ENCODE results near the gene SCD.
A peak's percentile ranks its signal among the peaks of the same experiment; 100 is the strongest.
"Not testable (repeated sequence)": the region's sequence is repeated elsewhere in the genome, so short reads cannot be mapped to it uniquely, and the experiment has no call there.

The SCD gene

DNA sequence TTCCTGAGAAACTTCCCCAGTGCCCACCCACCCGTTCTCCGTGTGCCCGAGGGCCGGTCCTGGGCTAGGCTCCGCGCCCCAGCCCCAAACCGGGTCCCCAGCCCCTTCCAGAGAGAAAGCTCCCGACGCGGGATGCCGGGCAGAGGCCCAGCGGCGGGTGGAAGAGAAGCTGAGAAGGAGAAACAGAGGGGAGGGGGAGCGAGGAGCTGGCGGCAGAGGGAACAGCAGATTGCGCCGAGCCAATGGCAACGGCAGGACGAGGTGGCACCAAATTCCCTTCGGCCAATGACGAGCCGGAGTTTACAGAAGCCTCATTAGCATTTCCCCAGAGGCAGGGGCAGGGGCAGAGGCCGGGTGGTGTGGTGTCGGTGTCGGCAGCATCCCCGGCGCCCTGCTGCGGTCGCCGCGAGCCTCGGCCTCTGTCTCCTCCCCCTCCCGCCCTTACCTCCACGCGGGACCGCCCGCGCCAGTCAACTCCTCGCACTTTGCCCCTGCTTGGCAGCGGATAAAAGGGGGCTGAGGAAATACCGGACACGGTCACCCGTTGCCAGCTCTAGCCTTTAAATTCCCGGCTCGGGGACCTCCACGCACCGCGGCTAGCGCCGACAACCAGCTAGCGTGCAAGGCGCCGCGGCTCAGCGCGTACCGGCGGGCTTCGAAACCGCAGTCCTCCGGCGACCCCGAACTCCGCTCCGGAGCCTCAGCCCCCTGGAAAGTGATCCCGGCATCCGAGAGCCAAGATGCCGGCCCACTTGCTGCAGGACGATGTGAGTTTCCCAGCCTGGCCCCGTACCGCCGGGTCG, at the start of gene SCD:
TSS of gene SCD (plus strand) at position 469 of the 803 bp plus-strand sequence. CDS start at position 741, 272 bp downstream.
- peak; percentile 50 to 68 for DNase-seq

DNA sequence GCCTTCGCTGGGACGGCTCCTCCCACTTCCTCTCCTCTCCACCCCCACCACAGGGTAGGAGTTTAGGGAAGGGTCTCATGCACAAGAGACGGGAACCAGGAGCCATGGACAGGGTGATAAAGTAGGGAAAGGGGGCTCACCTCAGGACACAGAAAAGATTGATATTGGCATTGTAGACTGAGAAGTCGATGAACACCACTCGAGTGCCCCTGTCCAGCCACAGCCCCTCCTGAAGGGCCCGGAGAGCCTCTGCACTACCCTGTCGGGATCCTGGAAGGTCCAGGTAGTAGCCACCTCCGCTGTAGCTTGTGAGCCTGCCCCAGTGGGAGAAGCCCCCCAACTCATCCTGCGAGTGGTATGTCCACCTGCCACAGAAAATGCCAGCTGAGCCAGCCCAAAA, 49.8 kb upstream of the SCD start:
- DNase-seq: no peak

DNA sequence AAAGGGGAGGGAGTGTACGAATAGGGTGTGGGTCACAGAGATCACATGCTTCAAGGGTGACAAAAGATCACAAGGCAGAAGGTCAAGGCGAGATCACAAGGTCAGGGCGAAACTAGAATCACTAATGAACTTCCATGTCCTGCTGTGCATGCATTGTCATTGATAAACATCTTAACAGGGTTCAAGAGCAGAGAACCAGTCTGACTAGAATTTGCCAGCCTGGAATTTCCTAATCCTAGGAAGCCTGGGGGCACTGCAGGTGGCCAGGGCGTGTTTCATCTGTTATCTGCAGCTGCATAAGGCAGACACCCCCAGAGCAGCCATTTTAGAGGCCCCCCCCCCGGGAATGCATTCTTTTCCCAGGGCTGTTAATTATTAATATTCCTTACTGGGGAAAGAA, 45.9 kb upstream of the SCD start:
- not testable (repeated sequence) for DNase-seq

DNA sequence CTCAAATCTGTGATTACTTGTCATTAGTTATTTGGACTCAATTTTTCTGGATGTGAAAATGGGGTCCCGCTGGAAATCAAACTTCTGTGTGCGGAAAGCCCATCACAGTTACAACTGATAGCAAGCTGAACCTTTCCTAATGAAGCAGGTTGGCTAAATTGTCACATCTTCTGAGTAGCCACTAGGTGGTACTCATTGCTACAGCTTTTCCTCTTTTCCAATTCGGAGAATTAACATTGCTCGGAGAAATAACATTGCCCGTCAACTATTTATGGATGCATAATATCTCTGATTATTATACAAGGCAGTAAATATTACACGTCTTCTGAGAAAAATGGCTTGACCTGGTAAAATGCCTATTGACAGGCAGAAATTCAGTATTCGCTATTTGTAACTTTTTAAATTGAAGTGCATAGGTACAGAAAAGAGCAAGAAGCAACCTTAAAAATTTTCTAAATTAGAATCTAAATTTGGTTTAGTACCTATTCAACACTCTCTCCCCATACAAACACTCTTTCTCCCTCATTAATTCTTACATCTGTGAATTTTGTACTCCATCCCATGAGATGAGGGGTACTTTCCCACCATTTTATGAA, 43.2 kb upstream of the SCD start:
- no peak for DNase-seq

DNA sequence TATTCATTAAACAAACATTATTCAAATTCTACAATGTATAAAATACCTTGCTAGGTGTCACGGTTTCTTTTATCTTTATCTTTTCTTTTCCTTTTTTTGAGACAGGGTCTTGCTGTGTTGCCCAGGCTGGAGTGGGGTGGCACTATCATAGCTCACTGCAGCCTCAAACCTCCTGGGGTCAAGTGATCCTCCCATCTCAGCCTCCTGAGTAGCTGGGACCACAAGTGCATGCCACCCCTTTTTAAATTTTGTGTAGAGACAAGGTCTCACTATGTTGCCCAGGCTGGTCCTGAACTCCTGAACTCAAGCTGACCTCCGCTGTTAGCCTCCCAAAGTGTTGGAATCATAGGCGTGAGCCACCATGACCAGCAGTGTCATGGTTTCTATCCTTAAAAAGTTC, 42.6 kb upstream of the SCD start:
- DNase-seq: no peak

DNA sequence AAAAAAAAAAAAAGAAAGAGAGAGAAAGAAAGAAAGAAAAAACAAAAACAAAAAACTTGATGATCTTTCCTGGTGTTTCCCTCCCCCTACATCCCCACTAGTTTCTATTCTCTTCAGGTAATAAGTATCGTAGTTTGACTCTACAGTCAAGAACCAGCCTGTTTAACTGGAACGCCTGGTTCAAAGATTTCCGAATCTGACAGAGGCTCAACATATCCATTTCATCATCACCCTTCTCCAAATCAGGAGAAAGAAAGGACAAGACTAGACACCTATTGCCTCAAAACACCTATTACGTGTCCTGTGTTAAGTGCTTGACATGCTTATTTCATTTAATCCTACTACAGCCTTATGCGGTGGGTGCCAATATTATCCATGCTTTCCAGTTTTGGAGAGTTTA, 40.2 kb upstream of the SCD start:
- DNase-seq: no peak

DNA sequence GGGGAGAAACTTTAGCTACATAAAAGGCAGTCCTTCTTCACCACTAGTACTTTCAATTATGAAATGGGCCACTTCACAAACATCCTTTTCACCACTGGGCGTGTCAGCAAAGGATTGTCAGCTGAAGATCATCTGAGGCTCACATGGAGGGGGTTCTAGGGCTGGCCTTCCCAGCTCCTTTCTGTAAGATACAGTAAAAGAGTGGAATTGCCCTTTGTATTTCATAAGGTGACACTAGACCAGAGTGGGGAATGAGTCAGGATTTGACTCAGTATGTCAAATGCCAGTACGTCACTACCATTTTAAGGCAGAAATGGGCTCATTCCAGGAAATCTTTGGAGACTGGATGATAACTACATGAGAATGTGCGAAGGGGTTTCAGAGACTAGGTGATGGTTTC, 39.3 kb upstream of the SCD start:
- no peak for DNase-seq

DNA sequence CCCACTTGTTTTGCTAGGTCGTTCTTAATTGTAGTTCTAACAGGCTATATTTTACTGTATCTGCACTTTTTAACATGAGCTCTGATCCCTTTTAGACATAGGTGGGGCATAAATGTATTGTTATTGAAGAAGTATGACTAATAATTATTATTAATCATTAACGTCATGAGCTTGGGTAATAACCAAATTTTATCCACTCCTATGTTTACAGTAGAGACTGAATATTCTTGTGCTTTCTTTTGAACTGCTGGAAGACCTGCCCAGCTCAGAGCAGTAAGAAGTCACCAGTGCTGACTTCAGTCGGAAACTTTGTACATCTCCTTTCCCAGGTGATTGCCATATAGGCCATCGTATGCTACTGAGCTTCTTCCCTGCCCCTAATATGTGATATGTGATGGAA, 35.7 kb upstream of the SCD start:
- DNase-seq: no peak

DNA sequence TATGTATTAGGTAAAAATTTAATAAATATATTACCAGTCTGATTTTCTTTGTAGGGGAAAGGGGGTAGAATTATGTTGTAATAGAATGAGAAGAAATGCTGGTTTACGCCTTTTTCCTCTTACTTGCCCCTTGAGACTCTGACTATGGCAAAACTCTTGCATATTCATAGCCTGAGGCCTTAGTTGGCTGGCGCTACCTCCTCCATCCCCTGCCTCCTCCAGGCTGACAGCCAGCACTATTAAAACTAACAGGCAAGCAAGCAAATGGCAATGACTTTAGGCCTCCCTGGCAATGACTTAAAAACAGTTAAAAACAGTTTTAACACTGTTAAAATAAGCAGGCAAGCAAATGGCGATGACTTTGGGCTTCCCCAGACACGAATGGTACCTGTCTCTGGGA, 31.4 kb upstream of the SCD start:
- no peak for DNase-seq

DNA sequence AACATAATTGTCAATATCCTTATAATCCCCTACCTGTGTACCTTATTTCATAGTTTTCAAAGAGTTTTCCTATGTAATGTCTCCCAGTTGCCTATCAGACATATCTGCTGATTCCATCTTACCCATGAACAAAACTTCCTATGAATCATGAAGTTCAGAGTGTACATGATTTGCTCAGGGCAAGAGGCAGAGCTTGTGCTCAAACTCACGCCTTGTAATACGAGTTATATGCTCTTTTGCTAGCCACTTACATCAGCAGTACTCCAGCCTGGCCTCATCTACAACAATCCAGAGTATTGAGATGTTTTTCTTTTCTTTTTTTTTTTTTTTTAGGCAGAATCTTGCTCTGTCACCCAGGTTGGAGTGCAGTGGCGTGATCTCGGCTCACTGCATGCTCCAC, 28.8 kb upstream of the SCD start:
- DNase-seq: no peak

DNA sequence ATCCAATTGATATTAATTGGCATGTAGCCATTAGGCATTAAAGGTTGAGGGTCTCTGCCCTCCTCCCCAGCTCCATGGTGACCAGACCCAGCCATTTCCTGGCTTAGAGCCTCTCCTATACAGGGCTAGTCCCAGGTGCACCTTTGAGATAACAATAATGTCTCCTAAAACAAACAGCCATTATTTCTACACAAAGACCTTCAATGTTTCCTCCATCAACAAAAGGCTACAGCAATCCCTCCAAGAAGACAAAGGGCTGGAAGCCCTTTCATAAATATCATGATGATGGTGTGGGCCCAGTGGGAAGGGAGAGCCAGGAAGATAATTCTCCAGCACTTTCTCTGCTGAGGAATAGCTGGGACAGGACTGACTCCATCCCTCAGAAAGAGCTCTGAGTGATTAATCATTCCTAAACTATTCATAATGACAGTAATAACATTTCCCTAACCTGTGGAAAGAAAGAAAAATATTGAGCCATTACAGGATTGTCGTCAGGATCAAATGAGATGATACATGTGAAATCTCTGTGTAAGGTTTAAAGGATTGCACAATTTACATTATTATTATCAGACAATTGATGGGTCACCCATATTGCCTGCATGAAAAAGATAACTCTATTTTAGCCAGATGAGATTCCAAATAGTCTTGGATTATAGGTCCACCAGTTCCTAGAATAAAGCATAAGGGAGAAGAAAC, 27.2 kb upstream of the SCD start:
- no peak for DNase-seq

DNA sequence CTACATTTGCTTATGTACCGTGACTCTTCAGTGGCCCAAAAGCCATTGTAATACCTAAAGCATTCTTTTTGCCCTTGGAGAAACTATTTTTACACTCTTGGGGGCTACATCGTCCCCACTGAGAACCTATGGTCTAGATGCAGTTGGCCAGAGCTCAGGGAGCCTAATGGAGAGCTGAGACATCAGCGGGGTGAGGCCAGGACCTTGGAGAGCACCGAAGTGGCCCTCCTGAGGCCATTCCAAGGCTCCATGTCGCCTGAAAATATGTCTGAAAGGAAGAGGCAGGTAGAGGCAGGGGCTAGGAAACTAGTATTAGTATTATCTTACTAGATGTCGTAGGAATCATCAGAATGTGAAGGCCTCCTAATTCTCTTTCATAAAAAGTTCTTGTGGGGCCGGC, 21.9 kb upstream of the SCD start:
- no peak for DNase-seq

DNA sequence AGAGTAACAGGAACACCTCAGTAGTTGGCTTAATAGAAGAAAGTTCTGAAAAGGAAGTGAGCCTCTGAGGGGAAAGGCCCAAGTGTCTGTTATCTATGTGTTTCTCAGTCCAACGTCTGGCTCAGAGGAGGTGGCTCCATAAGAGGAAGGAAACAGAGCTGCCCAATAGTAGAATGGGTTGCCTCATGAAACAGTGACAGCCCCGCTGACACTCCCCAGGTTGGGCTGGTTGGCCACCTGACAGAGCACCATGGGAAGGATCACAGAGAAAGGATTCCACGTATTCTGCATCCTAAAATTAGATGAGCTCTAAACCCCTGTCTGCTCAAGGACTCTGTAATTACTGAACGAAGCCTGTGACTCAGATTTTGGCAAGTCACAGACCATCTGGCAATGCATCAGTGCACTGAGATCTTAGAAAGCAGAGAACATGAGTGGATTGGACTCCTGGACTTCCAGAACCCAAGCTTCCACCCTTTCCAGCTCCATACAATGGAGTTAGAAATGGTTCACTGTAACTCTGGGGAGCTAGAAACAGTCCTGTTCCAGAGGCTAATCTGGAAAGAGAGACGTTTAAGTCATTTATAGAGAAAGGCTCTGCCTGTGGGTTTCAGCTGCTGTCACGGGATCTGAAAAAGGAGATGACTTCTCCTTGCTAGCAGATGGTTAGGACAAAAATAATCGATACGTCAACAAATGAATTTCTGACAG, 19.9 kb upstream of the SCD start:
- DNase-seq: no peak

DNA sequence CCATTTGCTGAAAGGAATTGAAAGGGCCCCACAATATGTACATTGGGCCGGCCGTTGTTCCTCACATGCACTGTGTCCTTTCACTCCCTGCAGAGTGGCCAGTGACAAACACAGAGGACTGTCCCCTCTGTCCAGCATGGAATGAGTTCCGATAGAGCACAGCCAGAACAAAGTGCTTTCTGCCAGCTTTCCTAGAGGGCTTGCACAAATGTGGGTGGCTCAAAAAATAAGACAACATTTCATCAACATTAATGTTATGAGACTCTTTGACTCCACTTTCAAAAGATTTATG, 19.4 kb upstream of the SCD start:
- DNase-seq: no peak

DNA sequence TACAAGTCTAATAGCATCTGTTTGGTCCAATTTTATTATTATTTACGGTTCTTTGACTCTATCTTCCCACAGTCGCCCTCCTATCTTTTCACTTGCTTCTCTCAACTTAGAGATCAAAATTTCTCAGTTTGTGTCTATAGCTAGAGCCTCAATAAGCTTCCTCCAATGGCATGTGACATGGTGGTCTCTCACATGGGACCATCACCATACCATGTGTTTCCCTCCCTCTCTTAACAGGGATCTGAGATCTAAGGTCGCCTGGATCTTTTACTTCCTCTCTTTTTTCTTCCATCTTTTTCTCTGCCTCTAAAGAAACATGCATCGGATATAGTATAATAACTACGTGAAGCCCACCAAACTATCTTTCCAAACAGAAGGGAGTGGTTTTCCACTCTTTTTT, 18.8 kb upstream of the SCD start:
- DNase-seq: no peak

DNA sequence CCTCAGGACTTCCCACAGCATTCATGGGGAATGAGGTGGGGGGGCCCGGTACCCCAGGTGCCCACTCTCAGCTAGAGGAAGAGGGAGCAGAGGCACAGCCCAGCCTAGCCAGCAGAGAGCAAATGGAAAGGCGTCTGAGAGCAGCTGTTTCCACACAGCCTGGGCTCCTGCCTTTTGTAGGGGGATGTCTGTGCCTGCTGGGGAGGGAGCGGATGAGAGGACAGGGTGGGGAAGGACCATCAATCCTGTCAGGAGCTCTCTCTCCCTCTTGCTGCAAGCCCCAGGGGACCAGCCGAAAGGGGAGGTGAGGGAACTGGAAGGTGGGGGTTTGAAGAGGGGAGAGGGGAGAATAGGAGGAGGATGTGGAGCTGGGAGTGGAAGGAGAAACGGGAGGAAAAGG, 17.0 kb upstream of the SCD start, which contains the start of gene PKD2L1:
TSS of gene PKD2L1 (minus strand) at position 150 of the 400 bp plus-strand sequence. CDS start at position 25, 125 bp downstream.
- no peak for DNase-seq

DNA sequence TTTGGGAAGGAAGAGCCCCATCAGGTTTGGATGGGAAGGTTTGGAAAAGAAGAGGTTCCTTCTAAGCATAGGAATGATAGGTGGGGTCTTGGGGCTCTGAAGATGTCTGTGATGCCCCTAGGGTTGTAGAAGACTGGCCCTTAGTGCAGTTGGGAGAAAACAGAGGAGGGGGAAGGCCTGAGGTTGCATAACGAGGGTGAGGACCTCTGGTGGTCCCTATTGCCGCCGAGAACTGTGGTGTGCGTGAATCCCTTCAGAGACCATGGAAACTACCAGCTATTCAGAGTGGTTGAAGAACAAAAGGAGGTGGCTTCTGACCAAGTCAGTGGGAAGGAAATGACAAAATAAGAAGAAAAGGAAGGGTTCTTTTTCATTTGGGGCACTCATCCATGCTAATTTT, 13.9 kb upstream of the SCD start:
- DNase-seq: no peak

DNA sequence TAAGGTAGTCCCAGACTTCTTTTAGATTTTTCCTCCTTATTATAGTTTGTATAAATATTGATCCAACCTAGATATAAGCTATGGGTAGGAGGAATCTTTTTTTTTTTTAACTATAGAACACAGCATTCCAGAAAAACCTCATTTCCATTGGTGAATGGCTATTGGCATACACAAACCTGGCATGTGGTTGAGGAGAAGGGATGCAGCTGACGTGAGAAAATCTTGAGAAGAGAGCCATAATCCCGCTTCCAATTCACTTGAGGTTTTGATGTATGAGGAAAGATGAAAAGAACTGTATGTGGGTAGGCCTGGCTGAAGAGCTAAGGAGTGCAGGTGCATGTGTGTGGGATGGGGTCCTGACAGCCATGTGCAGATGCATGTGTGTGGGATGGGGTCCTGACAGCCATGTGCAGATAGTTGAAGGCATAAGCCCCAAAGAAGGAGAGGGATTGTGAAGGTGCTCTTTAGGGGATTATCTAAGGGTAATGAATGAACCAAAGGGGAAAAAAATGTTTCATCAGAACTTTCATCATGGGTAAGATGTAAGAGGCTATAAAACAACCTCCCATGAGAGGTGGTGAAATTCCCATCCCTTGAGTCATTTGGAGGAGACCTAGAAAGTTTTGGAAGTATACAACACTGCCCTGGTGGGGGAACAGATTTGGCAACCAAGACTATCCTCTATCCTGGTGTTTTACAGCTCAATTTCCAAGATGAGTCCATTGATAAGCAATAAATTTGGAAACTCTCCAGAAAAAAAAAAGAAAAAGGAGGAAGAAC, 13.2 kb upstream of the SCD start:
- DNase-seq: no peak

DNA sequence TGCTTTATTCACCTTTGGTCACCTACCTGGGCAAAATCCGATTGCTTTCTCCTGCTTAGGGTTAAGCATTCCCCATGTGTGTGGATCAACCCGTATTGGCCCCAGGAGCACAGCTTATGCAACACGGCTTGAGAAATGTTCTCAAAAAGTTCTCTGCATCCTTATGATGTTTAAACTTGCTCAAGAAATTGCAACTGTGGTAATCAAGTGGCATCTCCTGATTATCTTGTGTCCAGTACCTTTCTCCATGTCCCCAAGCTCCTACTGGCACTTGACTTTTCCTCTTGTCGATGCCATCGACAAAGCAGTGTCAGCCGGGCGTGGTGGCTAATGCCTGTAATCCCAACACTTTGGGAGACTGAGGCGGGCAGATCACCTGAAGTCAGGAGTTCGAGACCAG, 12.3 kb upstream of the SCD start:
- DNase-seq: no peak

DNA sequence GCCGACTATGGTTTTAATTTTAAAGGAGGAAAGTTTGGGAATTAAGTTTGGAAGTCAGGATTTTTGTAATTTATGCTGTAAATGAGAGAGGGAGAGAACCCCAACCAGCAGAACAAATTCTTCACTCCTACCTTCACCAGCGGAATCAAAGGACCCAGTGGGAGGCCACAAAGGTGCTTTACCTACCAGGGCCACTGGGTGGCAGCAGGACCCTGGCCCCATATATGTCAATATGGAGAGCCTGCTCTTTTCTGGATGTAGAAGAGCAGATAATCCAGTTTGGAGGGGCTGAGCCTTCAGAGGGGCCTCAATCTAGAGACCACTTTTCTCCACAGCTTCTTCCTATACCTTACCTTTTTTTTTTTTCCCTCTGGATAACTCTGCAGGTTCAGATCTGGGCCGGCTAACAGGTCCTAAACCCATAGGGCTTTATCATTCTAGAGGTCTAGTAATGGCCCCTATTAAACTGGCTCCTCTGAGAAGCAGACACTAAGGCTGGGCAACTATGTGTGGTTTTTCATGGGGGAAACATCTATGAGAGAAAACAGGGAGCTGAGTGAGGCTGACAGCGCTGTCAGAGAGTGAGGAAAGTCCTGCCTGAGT, 8.5 kb upstream of the SCD start:
- DNase-seq: no peak

DNA sequence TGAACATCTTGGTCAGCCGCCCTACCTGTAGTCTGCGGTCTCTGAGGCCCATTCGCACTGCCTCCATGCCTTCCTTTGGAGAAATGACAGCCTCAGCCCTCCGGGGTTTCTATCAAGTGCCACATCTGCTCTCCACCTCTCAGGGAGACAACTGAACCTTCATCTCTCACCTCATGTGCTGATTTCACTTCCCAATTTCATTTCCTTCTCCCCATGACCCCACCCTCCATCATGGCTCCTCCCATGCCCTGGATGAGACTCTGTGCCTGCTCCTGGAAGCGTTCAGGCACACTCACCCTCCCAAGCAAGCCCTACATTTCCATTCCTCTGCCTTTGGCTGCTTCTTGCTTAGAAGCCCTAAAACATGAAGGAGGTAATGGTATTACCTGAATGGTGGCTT, 7.8 kb upstream of the SCD start:
- no peak for DNase-seq

All from NCI-H187 (cell line).